GM18507 (cell line): Measurements from ENCODE around the gene SART1.

ENCODE experiments used
- DNase-seq: peaks from one replicate; pipeline ENCODE4 v3.0.0; 2011; ENCODE audit warnings: low read depth; ENCODE audit not compliant: insufficient read length; ENCODE audit errors: extremely low spot score
- FAIRE-seq: peaks from 2 replicates; lab custom pipeline; 2011; peaks lifted over from hg19 to GRCh38; lab: Jason Lieb, UNC

Gene SART1

GRCh38 chr11:65960824-65961266, 689 bp upstream of the SART1 start:
- no peak for FAIRE-seq
- DNase-seq, result no peak

GRCh38 chr11:65962141-65962564, 619 bp downstream of the SART1 start:
- DNase-seq (no peak), FAIRE-seq (no peak)

- DNase-seq (no peak), FAIRE-seq (no peak)
These were observed 3.4 kb downstream of the SART1 start for GRCh38 chr11:65964906-65965305.

- DNase-seq, result no peak
- no peak for FAIRE-seq
These were observed 4.6 kb downstream of the SART1 start for GRCh38 chr11:65965986-65966762.

- no peak for DNase-seq
- FAIRE-seq, result no peak
These were observed 5.9 kb downstream of the SART1 start for GRCh38 chr11:65967329-65967934.

DNA sequence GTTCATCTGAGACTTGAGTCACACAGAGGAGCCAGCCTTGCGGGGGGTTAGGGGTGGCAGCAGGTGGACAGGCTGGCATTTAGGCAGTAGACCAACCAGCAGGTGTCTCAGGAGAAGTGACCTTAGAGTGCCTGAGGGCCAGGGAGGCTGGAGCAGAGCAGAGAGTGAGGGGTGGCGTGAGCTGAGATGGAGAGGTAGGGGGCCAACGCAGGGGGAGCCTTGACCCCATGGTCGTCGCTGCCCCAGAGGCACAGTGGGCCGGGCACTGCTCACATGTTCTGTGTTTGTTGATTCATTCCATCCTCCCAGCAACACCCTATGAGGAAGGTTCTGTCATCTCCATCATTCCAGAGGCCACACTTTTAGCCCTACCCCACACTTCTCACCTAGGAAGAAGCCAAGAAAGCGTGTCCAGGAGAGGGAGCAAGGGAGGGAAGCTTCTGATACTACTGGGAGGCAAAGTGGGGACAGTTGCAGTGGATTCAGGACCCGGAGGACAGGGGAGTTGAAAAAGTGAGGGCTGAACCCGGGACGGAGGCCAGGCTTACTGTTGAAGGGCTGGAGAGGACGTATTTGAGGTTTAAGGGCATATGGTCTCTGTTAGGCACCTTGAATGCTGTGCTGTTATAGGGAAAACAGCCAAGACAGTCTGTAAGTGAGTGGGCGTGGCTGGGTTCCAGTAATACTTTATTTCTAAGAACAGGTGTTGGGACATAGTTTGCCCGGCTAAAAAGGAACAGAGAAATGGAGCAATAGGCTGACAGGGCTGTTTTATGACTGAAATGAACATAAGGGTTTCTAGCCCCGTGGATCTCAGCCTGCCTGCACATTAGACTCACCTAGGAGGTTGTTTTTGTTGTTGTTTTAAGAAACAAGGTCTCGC, 7.3 kb downstream of the SART1 start:
- FAIRE-seq (no peak), DNase-seq (no peak)

DNA sequence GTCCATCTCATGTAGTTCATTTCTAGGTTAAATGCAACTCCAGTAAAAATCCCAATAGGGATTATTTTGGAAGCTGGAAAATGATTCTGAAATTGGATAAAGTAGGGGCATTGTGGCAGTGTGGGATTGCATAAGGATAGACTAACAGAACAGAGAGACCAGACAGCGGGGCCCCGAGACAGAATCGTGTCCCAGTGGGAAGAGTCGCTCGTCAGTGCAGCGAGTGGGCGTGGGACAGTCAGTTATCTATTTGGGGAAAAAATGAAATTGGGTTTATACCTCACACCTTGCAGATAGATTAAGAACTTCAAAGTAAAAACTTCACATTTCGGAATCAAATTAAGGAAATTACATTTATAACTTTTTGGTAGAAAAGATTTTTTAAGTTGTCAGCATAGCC, 10.6 kb downstream of the SART1 start:
- no peak for DNase-seq
- FAIRE-seq, result no peak

GRCh38 chr11:65973439-65974110, 12.0 kb downstream of the SART1 start:
- FAIRE-seq (no peak), DNase-seq (no peak)

DNA sequence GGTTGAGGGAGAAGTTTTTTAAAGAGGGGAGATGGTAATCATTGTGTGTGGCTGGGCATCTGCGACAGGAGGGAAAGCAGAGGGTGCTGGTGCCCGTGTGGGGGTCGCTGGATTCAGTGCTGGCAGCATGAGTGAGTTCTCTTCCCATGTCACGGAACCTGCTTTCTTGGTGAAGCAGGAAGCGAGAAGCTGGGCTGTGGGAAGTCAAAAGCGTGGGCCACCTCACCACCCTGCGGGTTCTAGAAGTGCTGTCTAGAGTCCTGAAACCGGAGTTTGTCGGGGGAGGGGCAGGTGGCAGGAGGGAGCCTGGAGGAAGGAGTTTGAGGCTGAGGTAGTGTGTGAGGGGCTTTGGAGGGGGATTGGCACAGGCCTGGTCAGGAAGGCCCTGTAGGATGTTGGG, 14.2 kb downstream of the SART1 start:
- FAIRE-seq, result no peak
- no peak for DNase-seq

- FAIRE-seq (no peak), DNase-seq (no peak)
These were observed 15.0 kb downstream of the SART1 start for GRCh38 chr11:65976216-65977176.

GRCh38 chr11:65977621-65978390, 16.3 kb downstream of the SART1 start:
- DNase-seq (no peak), FAIRE-seq (no peak)

DNA sequence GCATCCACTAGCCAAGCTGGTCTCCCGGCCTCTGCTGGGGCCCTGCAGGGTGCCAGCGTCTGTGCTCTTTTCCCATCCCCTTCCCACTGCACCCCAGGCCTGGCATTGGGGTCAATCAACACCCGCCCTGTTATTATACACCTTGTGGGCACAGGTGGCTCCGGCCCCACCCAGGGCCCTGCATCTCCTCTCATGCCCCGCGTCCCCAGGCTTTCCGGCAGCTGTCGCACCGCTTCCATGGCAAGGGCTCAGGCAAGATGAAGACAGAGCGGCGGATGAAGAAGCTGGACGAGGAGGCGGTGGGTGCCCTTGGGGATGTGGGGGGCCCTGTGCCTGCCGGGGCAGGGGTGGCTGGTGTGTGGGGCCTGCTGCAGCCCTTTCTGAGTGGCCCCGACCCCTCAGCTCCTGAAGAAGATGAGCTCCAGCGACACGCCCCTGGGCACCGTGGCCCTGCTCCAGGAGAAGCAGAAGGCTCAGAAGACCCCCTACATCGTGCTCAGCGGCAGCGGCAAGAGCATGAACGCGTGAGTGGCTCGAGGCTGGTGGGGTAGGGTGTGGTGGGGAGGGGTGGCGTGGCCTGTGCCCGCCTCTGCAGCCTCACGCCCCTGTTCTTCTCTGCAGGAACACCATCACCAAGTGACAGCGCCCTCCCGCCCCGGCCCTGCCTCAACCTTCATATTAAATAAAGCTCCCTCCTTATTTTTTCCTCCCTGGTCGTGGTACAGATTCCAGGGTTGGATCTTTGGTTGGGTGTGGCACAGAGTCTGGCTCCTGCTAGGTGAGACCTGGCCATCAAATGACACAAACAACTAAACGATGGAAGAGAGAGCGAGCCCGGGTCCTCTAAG, 17.1 kb downstream of the SART1 start:
- FAIRE-seq (no peak), DNase-seq (no peak)

DNA sequence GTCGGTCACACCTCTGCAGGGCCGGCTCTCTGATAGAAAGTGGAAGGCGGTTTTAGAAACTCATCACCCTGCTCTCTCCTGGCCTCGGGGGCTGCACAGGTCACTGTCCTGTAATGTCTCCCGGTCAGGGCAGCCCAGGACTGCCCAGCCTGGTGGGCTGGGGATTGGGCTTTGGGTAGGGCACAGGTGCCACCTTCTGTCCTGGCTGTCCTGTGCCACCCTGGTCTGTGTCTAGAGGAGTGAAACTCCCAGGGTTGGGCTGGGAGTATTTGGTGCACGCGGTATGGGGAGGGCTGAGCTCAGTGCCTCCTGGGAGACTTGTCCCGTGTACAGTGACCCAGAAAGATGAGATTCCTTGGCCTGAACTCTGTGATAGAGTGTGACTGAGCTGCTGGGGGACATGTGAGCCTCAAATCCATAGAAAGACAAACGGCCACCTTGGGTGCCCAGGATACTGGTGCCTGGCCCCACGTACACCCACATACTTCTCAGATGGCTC, 17.8 kb downstream of the SART1 start:
- DNase-seq, result no peak
- no peak for FAIRE-seq

DNA sequence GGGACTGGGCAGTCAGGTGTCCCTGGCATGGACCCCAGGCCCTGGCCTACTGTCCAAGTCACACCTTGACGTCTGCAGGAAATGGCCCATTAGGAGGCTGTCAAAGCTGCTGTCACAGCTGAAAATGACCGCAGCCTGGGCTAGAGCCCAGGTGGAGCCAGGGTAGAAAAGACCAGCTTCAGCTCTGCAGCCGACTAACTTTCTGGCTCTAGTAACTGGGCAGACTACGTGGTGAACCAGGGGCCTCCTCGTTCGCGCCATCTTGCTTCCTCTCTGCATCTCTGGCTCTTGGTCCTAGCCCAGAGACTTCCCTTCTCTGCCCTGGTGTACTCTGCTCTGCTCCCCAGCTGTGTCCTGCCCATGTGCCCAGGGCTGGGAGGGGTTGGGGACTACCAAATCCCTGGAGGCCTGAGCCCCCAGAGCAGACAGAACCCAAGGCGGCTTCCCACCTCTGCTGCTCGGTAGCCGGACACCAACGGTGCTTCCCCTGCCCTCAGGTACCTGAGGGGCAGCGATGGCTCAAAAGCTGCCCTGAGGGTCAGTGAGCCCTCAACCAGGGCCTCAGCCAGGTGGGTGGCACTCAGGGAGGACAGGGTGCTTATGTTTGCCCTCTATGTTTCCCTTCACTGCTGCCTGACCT, 19.7 kb downstream of the SART1 start:
- FAIRE-seq (no peak), DNase-seq (no peak)

GRCh38 chr11:65981972-65982823, 20.7 kb downstream of the SART1 start:
- no peak for DNase-seq

More at GRCh38 chr11:65981972-65982823, 20.7 kb downstream of the SART1 start:
- FAIRE-seq, result no peak
